Measurements from ENCODE around the gene FRK.

Gene FRK

DNA sequence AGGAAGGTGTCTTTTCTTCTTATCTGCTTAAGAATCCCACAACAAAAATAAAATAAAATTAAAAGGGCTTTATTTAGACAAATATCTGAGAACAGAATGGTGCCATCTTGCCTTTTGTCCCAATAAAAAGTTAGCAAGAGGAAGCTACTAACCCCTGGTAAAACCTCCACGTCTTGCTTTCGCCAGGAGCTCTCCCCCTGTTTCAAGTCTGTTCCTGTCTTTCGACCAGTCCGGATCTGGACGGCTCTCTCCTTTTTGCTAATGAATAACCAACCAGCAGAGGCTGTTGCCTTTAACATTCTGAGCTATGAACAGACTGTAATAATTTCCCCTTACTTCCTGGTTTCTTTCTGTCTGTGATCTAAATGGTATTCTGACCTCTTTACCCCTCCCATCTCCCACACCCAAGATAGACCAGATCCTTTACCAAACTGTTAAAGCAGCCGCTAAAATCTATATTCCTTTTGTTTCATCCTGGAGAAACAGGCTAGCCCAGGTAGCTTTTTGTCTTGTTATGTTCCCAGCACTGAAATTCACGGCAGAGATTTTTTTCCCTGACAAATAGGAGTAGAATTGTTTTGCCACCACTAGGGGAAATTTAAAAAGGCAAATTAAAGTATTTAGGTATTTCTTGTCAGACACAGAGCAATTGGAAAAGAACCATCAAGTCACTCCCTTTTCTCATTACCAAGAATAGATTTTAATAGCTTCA lies at the start of gene FRK:
TSS of gene FRK (minus strand) at position 320 of the 712 bp plus-strand sequence. CDS start 580 bp downstream, outside the sequence.
- no peak for TF ChIP-seq CTCF (IDR thresholded peaks at IDR 0.05; ENCODE audit: borderline replicate concordance, insufficient read depth, low read depth, low read length)
- H3K4me3 ChIP-seq (ENCODE audit: low read depth, low read length) = no peak within 1 kb of the TSS

DNA sequence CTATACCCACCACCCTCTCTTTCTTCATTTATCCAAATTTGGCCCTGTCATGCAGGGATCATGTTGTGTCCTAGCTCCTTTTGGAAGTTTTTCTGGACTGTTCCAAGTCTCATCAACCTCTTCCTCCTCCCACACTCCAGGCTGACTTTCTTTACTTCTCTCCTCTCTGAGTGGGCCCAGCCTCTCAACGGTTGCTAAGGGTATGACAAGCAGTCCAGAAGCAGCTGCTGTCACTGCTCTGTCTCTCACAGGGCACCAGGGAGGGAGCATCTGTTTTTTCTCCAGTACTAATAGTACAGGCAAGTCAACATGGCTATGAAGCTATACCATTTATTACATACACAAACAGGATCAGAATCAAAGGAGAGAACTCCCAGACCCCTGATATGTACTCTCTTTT lies 48.1 kb upstream of the FRK start:
- TF ChIP-seq CTCF (IDR thresholded peaks at IDR 0.05; ENCODE audit: borderline replicate concordance, insufficient read depth, low read depth, low read length) = no peak
- no peak overlapping the region for H3K4me3 ChIP-seq (ENCODE audit: low read depth, low read length)

DNA sequence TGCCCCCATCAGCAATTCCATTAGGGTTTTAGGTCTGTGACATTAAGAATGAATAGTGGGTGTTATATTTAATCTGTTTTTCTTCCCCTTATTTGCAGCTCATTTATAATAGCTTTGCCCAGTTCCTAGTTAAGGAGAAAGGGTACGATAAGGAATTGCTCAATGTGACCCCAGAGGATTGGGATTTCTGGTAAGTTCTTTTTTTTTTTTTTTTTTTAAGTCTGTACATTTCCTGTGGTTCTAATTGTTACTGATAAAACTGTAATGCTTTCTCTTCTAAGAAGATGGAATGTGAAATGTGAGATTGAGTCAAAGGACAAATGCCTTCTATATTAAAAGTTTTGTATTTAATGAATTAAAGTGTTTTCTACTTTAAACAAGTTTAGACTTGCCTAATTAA lies 45.5 kb upstream of the FRK start:
- TF ChIP-seq CTCF (IDR thresholded peaks at IDR 0.05; ENCODE audit: borderline replicate concordance, insufficient read depth, low read depth, low read length) = no peak
- H3K4me3 ChIP-seq (ENCODE audit: low read depth, low read length) = no peak overlapping the region

DNA sequence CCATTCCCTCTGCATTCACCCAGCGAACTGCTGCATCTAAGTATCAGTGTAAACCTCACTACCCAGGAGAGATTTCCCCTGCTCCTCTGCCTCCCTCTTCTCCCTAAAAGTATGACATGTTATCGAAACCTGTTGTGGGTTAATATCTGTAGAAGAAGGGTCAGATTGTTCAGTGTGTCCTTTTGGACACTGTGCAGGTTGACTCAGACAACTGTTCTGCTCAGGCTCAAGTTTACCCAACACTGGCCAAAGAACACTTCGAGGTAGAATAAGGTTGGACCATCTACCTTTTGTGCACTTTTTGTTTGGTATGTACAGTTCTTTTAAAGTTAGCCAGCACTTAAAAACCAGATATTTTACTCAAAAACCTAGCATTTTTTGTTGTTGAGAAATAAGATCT lies 44.6 kb upstream of the FRK start:
- H3K4me3 ChIP-seq (ENCODE audit: low read depth, low read length) = no peak overlapping the region
- TF ChIP-seq CTCF (IDR thresholded peaks at IDR 0.05; ENCODE audit: borderline replicate concordance, insufficient read depth, low read depth, low read length) = no peak

DNA sequence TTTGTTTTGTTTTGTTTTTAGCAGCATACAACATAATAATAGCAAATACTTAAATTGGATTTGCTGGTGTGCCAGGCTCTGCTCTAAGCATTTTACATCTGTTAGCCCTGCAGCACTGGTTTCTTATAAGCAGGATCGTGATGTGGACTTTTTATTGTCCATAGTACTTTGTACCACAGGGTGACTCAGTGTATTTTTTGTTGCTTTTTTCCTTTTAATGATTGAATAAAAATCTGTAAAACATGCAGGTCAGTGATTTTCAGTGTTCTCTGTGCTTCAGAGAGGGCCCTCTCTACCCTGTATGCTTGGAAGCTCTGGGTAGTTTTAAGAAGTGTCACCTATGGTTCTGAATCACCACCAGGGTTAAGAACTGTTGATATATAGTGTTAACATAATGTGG lies 43.9 kb upstream of the FRK start:
- TF ChIP-seq CTCF (IDR thresholded peaks at IDR 0.05; ENCODE audit: borderline replicate concordance, insufficient read depth, low read depth, low read length) = no peak

DNA sequence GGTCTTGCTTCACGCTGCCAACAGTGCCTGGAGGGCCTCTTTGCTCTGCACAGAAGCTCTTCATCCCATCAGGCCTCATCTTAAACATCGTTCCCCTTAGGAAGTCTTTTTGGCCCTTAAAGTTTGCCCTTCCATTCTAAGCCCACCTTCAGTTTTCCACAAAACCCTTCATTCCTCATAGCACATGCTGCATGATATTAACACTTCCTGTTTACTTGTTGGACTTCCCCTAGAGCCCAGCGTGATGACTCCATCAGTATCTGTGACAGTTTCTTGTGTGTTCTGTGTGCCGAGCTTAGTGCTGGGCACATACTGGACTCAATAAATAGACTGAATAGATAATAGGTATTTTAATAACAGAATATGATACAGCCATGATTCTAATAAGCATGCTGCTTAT lies 42.2 kb upstream of the FRK start:
- no peak overlapping the region for H3K4me3 ChIP-seq (ENCODE audit: low read depth, low read length)
- no peak for TF ChIP-seq CTCF (IDR thresholded peaks at IDR 0.05; ENCODE audit: borderline replicate concordance, insufficient read depth, low read depth, low read length)

More for the DNA sequence above, 43.9 kb upstream of the FRK start:
- no peak overlapping the region for H3K4me3 ChIP-seq (ENCODE audit: low read depth, low read length)

- H3K4me3 ChIP-seq (ENCODE audit: low read depth, low read length) = peak overlapping the region; percentile 59
- TF ChIP-seq CTCF (IDR thresholded peaks at IDR 0.05; ENCODE audit: borderline replicate concordance, insufficient read depth, low read depth, low read length) = no peak
Measured at GRCh38 chr6:116101790-116102189, 41.1 kb upstream of the FRK start.

All from GM12875 (cell line).